OCI-LY7 (cell line): ENCODE measurements around the gene ZBTB16. TPM values are rescaled to one million over a fixed set of nuclear protein-coding genes. Genes with fewer than 3 reads are reported as not detected.

Experiments
- BruUV-seq: library from RNA; stranded (reverse); fragments of 400-500 nt; replicated peaks from 2 replicates; lab custom pipeline; 2021; lab: Mats Ljungman, UMichigan
- CTCF ChIA-PET: fragments of 300-600 bp; sonication (Branson Sonifier 250); formaldehyde crosslinking; loops from one replicate; lab custom pipeline; 2022; ENCODE audit warnings: antibody characterized with exemption; ENCODE audit not compliant: unreplicated experiment; lab: Charles Lee
- POLR2A ChIA-PET: fragments of 300-600 bp; sonication (Branson Sonifier 250); formaldehyde crosslinking; loops from one replicate; lab custom pipeline; 2022; ENCODE audit warnings: antibody characterized with exemption; lab: Charles Lee
- DNase-seq: peaks from one replicate; pipeline ENCODE4 v3.0.0-alpha.2; 2015; ENCODE audit warnings: low spot score
- H2AFZ ChIP-seq: fragments of 200-600 bp; sonication (generic), shearing (Covaris generic); 2 replicates; pipeline ENCODE4 v1.6.1; 2014; ENCODE audit warnings: mild to moderate bottlenecking, antibody characterized with exemption, low read length, moderate library complexity
- H3K27ac ChIP-seq: fragments of 200-600 bp; sonication (generic); 2 replicates; pipeline ENCODE4 v1.5.1; 2014; ENCODE audit warnings: mixed run types, low read depth, mild to moderate bottlenecking, moderate library complexity, low read length, inconsistent platforms; ENCODE audit not compliant: poor library complexity, severe bottlenecking
- H3K36me3 ChIP-seq: fragments of 200-600 bp; sonication (generic); 2 replicates; pipeline ENCODE4 v1.6.1; 2014; ENCODE audit warnings: mild to moderate bottlenecking, antibody characterized with exemption, low read length, moderate library complexity, mixed read lengths; ENCODE audit not compliant: insufficient read depth
- H3K4me1 ChIP-seq: fragments of 200-600 bp; sonication (generic); 2 replicates; pipeline ENCODE4 v1.5.1; 2014; ENCODE audit warnings: mild to moderate bottlenecking, low read length; ENCODE audit not compliant: insufficient read depth, poor library complexity, severe bottlenecking
- H3K4me2 ChIP-seq: fragments of 200-600 bp; sonication (generic); 2 replicates; pipeline ENCODE4 v1.6.1; 2014; ENCODE audit warnings: mild to moderate bottlenecking, low read length
- H3K4me3 ChIP-seq: fragments of 200-600 bp; sonication (generic); 2 replicates; pipeline ENCODE4 v1.5.1; 2014; ENCODE audit warnings: mild to moderate bottlenecking, low read depth, low read length; ENCODE audit not compliant: poor library complexity, severe bottlenecking
- H3K79me2 ChIP-seq: fragments of 200-600 bp; sonication (generic); 2 replicates; pipeline ENCODE4 v1.6.1; 2016; ENCODE audit warnings: low read depth, mild to moderate bottlenecking, low read length, moderate library complexity, mixed read lengths; ENCODE audit not compliant: insufficient read depth
- H3K9me2 ChIP-seq: fragments of 200-600 bp; sonication (generic); 2 replicates; pipeline ENCODE4 v1.6.1; 2016; ENCODE audit warnings: mild to moderate bottlenecking, low read length, mixed read lengths; ENCODE audit not compliant: insufficient read depth
- H3K9me3 ChIP-seq: fragments of 200-600 bp; sonication (generic); 2 replicates; pipeline ENCODE4 v1.6.1; 2014; ENCODE audit warnings: mild to moderate bottlenecking, mixed run types, low read length, mixed read lengths
- H4K20me1 ChIP-seq: fragments of 200-600 bp; sonication (generic); 2 replicates; pipeline ENCODE4 v1.6.1; 2014; ENCODE audit warnings: mild to moderate bottlenecking, antibody characterized with exemption, low read length, moderate library complexity, mixed read lengths; ENCODE audit not compliant: insufficient read depth
- CTCF ChIP-seq: fragments of 200-600 bp; sonication (generic); conservative IDR thresholded peaks from 2 replicates; pipeline ENCODE4 v1.5.1; 2014; ENCODE audit warnings: mild to moderate bottlenecking, antibody characterized with exemption, low read length, moderate library complexity, mixed read lengths
- EZH2phosphoT487 ChIP-seq: fragments of 200-600 bp; sonication (generic); IDR thresholded peaks from 2 replicates; pipeline ENCODE4 v1.6.1; 2018; ENCODE audit warnings: low read depth, borderline replicate concordance, mild to moderate bottlenecking, mixed run types, antibody characterized with exemption, low read length, moderate library complexity, mixed read lengths
- intact Hi-C: fragments of 100-400 bp; cut with micrococcal nuclease; formaldehyde crosslinking; loops from one replicate; pipeline ENCODE4 v1.10.0; 2022; ENCODE audit not compliant: unreplicated experiment
- total RNA-seq, 2 experiments: library from RNA; depleted of rRNA in 1 of 2; stranded (reverse); fragments of >200 nt in 1 of 2; shearing (Covaris generic) in 1 of 2; gene quantifications; 2 replicates each; pipeline ENCODE4 v1.2.3, GENCODE V29; 2014 to 2022

ZBTB16 gene
- total RNA-seq, 2 experiments from 2014 or later: not detected

GRCh38 chr11:114277637-114278341 lies 218.3 kb downstream of the ZBTB16 start:
- ChIA-PET POLR2A (interaction anchor here (0.6 kb wide), 1 partner anchor 1488 kb away, joined by 3 read pairs; no protein-coding TSS in a partner anchor), CTCF (no interaction called here)
- Histone ChIP-seq H3K79me2 (no peaks in the 10 kb centered on the region), H3K27ac (no peak overlapping the region), H3K4me3 (no peak overlapping the region), H3K36me3 (no peaks in the 10 kb centered on the region), H4K20me1 (no peaks in the 10 kb centered on the region), H3K9me3 (no peaks in the 10 kb centered on the region), H3K9me2 (no peaks in the 10 kb centered on the region), H3K4me2 (no peak overlapping the region), H2AFZ (no peak overlapping the region), H3K4me1 (no peaks in the 10 kb centered on the region)
- intact Hi-C loops: no loop called here
- DNase-seq: no peak
- no TSS peak for BruUV-seq
- TF ChIP-seq EZH2phosphoT487: no peak
- no peak for TF ChIP-seq CTCF

- H4K20me1 ChIP-seq: no peaks in the 10 kb centered on the region
- no peaks in the 10 kb centered on the region for H3K9me2 ChIP-seq
- H3K4me3 ChIP-seq: no peak overlapping the region
- no peaks in the 10 kb centered on the region for H3K79me2 ChIP-seq
- TF ChIP-seq EZH2phosphoT487 (no peak), CTCF (no peak)
- intact Hi-C loops: no loop called here
- H3K27ac ChIP-seq: no peak overlapping the region
- no peak overlapping the region for H3K4me2 ChIP-seq
- no peak for DNase-seq
- H3K36me3 ChIP-seq: no peaks in the 10 kb centered on the region
- no TSS peak for BruUV-seq
- no peaks in the 10 kb centered on the region for H3K4me1 ChIP-seq
- CTCF ChIA-PET: no interaction called here
- POLR2A ChIA-PET: interaction anchor here (0.6 kb wide), 1 partner anchor 1489 kb away, joined by 3 read pairs; no protein-coding TSS in a partner anchor
- H3K9me3 ChIP-seq: no peaks in the 10 kb centered on the region
- H2AFZ ChIP-seq: no peak overlapping the region
These were observed 219.0 kb downstream of the ZBTB16 start for GRCh38 chr11:114278342-114279065.
